Measurements from ENCODE around the gene NPEPPS. TPM values are rescaled to one million over a fixed set of nuclear protein-coding genes. Genes with fewer than 3 reads are reported as not detected.

NPEPPS gene
- total RNA-seq, 1 experiment from 2014 or later: 59.9 TPM

DNA sequence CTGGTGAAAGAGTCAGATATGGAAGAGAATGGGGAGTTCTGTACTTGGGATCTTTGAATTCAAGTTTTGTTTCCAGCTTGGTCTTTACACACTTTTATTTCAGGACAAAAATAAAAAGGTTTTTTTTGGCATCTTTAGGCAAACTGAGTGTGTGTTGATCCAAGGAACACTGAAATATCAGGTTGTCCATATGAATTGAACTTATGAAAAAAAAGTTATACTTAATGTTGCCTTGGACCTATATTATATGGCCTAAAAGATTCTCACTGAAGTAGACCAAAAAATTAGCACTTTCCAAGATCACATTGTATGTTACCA lies 133.7 kb downstream of the NPEPPS start:
- no peak for DNase-seq (ENCODE audit: low read depth)

DNA sequence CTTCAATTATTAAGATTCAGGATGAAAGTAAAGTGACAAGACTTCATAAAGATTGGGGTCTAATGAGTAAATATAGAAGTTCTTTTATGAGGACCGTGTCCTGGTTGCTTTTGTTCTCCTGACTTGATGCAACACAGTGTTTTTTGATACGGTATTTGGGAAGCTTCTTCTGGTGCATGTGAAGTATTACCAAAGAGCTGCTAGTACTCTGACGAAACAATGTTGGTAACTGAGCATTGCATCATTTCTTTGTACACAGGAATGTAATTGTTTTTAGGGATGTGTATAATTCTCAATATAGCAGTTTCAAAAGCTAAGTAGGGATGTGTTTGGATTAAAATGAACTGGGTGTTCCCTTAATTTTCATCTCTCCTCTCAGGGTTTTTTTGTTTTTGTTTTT lies 134.7 kb downstream of the NPEPPS start:
- no peak for DNase-seq (ENCODE audit: low read depth)

DNA sequence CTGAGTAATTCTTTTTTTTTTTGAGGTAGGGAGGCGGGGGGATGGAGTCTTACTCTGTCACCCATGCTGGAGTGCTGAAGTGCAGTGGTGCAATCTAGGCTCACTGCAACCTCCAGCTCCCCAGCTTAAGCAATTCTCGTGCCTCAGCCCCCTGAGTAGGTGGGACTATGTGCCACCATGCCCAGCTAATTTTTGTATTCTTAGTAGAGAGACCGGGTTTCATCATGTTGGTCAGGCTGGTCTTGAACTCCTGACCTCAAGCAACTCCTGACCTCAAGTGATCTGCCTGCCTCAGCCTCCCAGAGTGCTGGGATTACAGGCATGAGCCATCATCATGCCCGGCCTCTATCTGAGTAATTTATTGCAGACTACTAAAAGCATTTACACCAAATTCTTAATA lies 138.2 kb downstream of the NPEPPS start:
- no peak for DNase-seq (ENCODE audit: low read depth)

- DNase-seq (ENCODE audit: low read depth): no peak
Observed at GRCh38 chr17:47670064-47670463, 139.2 kb downstream of the NPEPPS start.

Other genes with a start within 250 kb of the NPEPPS start
- 2.5 and 3.1 TPM in 2 replicates for gene EFCAB13, start 207.2 kb upstream of the NPEPPS start, total RNA-seq (2014; rRNA removed; shearing (Covaris generic))
- 279 and 297 TPM in 2 replicates for gene KPNB1, start 118.8 kb downstream of the NPEPPS start, total RNA-seq (2014; rRNA removed; shearing (Covaris generic))
- 1.3 and 2.6 TPM in 2 replicates for gene TBKBP1, start 163.1 kb downstream of the NPEPPS start, total RNA-seq (2014; rRNA removed; shearing (Covaris generic))
- gene TBX21, start 202.1 kb downstream of the NPEPPS start, total RNA-seq (2014; rRNA removed; shearing (Covaris generic)): not detected in 2 replicates